GM12865 (cell line): ENCODE results near the gene FKBP8.
"Not testable (repeated sequence)": the region's sequence is repeated elsewhere in the genome, so short reads cannot be mapped to it uniquely, and the experiment has no call there.

Experiments used
- DNase-seq: peaks from one replicate; pipeline ENCODE4 v3.0.0; 2010; ENCODE audit warnings: low read depth
- H3K4me3 ChIP-seq: 2 replicates; pipeline ENCODE4 v1.5.1; 2011; ENCODE audit warnings: mild to moderate bottlenecking, low read depth, low read length, control low read depth
- CTCF ChIP-seq: IDR thresholded peaks from 2 replicates; pipeline ENCODE4 v1.5.1; 2011; ENCODE audit warnings: low read length, control low read depth, low read depth, inconsistent platforms; ENCODE audit not compliant: insufficient read depth; ENCODE audit errors: missing control alignments

The FKBP8 gene

DNA sequence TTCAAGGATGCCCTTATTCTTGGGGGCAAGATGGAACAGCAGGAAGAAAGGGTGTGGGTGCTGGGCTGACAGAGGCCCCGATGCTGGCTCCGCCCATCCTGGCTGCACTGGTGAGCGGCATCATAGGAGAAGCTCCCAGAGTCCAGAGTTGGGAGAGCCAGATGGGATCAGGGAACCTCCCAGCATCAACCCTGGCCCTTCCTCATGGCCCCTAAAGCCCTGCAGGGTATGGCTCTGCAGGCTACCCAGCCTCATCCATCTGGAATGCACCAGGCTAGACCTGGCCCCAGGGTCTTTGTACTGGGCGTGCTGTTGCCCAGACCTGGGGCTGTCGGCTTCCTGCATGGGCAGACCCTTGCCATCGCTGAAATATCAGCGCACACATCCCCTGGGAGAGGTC is 13.6 kb downstream of the FKBP8 start:
- DNase-seq: no peak
- TF ChIP-seq CTCF: no peak
- H3K4me3 ChIP-seq: no peak overlapping the region

DNA sequence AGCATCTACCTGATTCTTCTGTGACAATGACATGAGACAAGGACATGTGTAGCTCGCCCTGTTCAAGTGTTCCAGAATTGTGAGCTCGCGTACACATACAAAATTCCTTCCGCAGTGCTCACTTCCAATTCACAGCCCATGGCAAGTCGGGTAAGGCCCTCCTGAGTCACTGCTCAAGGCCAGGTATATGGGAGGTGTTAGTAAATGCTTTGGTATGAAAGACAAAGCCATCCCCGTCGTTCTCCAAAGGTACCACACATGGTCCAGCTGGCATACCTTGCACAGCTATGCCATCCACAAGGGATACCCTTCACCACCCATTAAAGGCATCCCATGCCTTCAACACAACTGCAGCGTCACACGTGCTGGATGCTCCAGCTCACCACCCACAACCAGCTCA is 17.1 kb downstream of the FKBP8 start:
- no peak overlapping the region for H3K4me3 ChIP-seq
- no peak for DNase-seq
- TF ChIP-seq CTCF: no peak

DNA sequence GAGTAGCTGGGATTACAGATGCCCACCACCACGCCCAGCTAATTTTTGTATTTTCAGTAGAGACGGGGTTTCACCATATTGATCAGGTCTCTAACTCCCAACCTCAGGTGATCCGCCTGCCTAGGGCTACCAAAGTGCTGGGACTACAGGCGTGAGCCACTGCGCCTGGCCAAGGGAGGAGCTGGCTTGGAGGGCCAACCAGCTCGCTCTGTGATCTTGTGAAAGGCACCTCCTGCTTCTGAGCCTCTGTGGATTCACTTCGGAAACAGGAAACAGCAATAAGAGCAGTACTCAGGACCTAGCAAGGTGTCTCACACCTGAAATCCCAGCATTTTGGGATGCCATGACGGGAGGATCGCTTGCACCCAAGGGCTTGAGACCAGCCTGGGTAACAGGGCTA is 19.5 kb downstream of the FKBP8 start:
- TF ChIP-seq CTCF: no peak
- no peak for DNase-seq
- H3K4me3 ChIP-seq: no peak overlapping the region

DNA sequence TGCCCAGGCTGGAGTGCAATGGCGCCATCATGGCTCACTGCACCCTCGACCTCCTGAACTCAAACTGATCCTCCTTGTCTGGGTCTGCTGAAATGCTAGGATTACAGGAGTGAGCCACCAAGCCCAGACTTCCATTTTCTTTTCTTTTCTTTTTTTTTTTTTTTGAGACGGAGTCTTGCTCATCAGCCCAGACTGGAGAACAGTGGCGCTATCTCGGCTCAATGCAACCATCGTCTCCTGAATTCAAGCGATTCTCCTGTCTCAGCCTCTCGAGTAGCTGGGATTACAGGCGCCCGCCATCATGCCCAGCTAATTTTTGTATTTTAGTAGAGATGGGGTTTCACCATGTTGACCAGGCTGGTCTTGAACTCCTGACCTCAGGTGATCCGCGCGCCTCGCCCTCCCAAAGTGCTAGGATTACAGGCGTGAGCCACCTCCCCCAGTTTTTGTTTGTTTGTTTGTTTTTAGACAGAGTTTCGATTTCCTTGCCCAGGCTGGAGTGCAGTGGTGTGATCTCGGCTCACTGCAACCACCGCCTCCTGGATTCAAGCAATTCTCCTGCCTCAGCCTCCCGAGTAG is 20.4 kb downstream of the FKBP8 start:
- H3K4me3 ChIP-seq: peak overlapping the region; percentile 34
- DNase-seq: not testable (repeated sequence)

DNA sequence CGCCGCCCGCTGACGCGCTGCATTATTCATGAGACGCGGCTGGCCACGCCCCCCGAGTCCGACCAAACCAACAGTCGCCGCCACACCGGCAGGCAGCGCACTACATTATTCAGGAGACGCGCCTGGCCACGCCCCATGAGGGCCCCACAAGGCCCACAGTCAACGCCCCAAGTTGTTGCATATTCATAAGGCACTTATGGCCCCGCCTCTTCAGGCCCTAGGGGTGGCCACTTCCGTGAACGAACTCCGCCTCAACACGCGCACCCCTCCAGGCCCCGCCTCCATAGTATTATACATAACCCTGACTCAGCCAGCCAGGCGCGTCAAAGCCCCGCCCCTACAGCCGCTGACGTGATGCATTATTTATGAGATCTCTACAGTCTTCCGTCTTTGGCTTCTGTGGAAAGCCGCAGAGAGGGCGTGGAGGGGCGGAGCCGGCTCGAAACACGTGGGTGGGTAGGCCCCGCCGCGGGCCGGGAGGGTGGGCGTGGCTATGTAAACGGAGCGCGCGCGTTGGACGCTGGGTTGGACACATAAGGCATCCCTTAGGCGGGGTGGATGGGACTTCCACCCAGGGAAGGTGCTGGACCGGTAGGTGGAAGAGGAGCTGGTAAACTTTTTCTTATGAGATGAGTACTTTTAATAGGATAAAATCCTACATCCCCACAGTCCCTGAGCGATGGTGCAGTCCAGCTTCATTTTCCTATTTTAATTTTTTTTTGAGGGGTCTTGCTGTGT is 21.1 kb downstream of the FKBP8 start:
- peak; percentile 100 for DNase-seq
- H3K4me3 ChIP-seq: peak overlapping the region; percentile 80
- TF ChIP-seq CTCF: no peak

GRCh38 chr19:18521692-18522123 is 21.7 kb downstream of the FKBP8 start, which contains the start of gene ELL:
Gene ELL, minus strand, starts transcription at chr19:18522070. Its CDS starts 15 bp downstream, at chr19:18522055.
- H3K4me3 ChIP-seq: peak within 1 kb of the TSS; percentile 80
- no peak for DNase-seq
- TF ChIP-seq CTCF: no peak

DNA sequence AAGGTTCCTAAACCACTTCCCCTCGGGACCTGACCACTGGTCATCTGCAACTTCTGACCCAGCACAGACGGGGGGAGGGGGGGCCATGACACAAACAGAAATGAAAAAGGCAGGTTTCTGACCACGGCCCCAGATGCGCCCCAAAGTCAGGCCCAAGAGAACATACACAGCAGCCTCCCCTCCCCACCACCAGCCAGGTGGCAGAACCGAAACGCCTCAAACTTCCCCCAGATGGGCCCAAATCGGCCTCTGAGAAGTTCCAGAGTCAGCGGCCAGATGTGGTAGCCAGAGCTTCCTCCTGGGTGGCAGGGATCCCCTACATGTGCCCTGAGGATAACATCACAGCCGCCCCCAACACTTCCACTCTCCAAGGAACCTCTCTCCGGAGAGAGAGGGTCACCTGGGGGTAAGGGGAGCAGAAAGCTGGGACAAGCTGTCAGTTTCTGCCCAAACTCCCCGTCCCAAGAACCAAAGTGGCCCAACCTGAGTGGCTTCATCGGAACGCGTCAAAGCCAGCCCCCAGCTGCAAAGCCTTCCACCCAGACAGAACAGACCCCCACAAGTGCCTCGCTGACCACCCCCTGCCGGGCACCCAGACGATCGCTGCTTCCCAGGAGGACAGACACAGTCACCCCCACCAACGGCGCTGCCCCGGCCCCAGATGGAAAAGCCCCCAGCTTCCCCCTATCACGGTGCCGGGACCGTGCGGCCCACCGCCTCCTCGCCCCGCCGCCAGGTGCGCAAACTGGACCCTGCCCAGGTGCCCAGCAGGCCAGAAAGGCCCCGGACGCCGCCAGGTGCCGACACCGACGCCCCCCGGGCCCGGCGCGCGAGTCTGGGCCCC is 22.3 kb downstream of the FKBP8 start:
- H3K4me3 ChIP-seq: peak overlapping the region; percentile 80
- no peak for TF ChIP-seq CTCF
- DNase-seq: peak; percentile 87
